ENCODE results near the gene FAM168A.

The FAM168A gene

GRCh38 chr11:73420136-73420535 is 177.8 kb downstream of the FAM168A start:
- no peak for DNase-seq

GRCh38 chr11:73416786-73417185 is 181.1 kb downstream of the FAM168A start:
- DNase-seq, result no peak

- no peak for DNase-seq
Measured at GRCh38 chr11:73415854-73416615, 181.9 kb downstream of the FAM168A start.

GRCh38 chr11:73414977-73415651 is 182.8 kb downstream of the FAM168A start:
- DNase-seq, result no peak

- no peak for DNase-seq
Measured at GRCh38 chr11:73413256-73413655, 184.7 kb downstream of the FAM168A start.

- no peak for DNase-seq
Measured at GRCh38 chr11:73412308-73412707, 185.6 kb downstream of the FAM168A start.

GRCh38 chr11:73411031-73411430 is 186.9 kb downstream of the FAM168A start:
- DNase-seq, result no peak

- DNase-seq, result no peak
Measured at GRCh38 chr11:73410627-73411026, 187.3 kb downstream of the FAM168A start.

- DNase-seq, result no peak
Measured at GRCh38 chr11:73409431-73409830, 188.5 kb downstream of the FAM168A start.

GRCh38 chr11:73406619-73407018 is 191.3 kb downstream of the FAM168A start:
- DNase-seq, result no peak

- DNase-seq, result no peak
Measured at GRCh38 chr11:73406131-73406530, 191.8 kb downstream of the FAM168A start.

- no peak for DNase-seq
Measured at GRCh38 chr11:73405146-73405510, 192.8 kb downstream of the FAM168A start.

- DNase-seq, result no peak
Measured at GRCh38 chr11:73404506-73405145, 193.3 kb downstream of the FAM168A start.

GRCh38 chr11:73404048-73404447 is 193.9 kb downstream of the FAM168A start:
- DNase-seq, result peak; percentile 36

- no peak for DNase-seq
Measured at GRCh38 chr11:73403541-73403940, 194.4 kb downstream of the FAM168A start.

- no peak for DNase-seq
Measured at GRCh38 chr11:73402834-73403185, 195.1 kb downstream of the FAM168A start.

GRCh38 chr11:73401924-73402833 is 195.7 kb downstream of the FAM168A start:
- no peak for DNase-seq

GRCh38 chr11:73401217-73401923 is 196.5 kb downstream of the FAM168A start:
- no peak for DNase-seq

GRCh38 chr11:73400293-73400692 is 197.6 kb downstream of the FAM168A start:
- no peak for DNase-seq

GRCh38 chr11:73399636-73400035 is 198.3 kb downstream of the FAM168A start:
- no peak for DNase-seq

- no peak for DNase-seq
Measured at GRCh38 chr11:73399159-73399590, 198.7 kb downstream of the FAM168A start.

- DNase-seq, result no peak
Measured at GRCh38 chr11:73398721-73399120, 199.2 kb downstream of the FAM168A start.
